Left colon (tissue), 2 donors: Measurements from ENCODE around the gene KRTAP9-7. TPM values are rescaled to one million over a fixed set of nuclear protein-coding genes. Genes with fewer than 3 reads are reported as not detected.
A peak's percentile ranks its signal among the peaks of the same experiment; 100 is the strongest.

Source experiments
- ATAC-seq: fragments of 200-7000 bp; cut with Tn5 transposase; one replicate; pipeline ENCODE4 v1.9.1; 2020; ENCODE audit warnings: mild to moderate bottlenecking, moderate library complexity
- DNase-seq, 2 donors: peaks; one replicate each; pipeline ENCODE4 v3.0.0-alpha.2; 2020
- intact Hi-C, 2 donors: fragments of 100-400 bp; cut with DNase I in 1 of 2; cut with micrococcal nuclease in 1 of 2; formaldehyde crosslinking; loops; one replicate each; pipeline versions ENCODE4 v1.11.2 to v1.14.0; 2022; cut with DNase I, micrococcal nuclease
- total RNA-seq, 2 donors: library from RNA; stranded (reverse); fragmentation: NEBNext Ultra II Directional; extraction: Animal tissue kit (Norgen Biotek cat#: 25700); gene quantifications; one replicate each; pipeline ENCODE4 v1.2.1, GENCODE V29; 2021
- donor health status: DM: no; HTN: no; CAD: no.
- donor health status: DM: yes; HTN: yes; CAD: no.

The KRTAP9-7 gene
- total RNA-seq, 2 donors from 2014 or later, result not detected

GRCh38 chr17:41311111-41311510 lies 35.6 kb downstream of the KRTAP9-7 start:
- DNase-seq (no peak), ATAC-seq (no peak)
- intact Hi-C loops, result no loop called here

DNA sequence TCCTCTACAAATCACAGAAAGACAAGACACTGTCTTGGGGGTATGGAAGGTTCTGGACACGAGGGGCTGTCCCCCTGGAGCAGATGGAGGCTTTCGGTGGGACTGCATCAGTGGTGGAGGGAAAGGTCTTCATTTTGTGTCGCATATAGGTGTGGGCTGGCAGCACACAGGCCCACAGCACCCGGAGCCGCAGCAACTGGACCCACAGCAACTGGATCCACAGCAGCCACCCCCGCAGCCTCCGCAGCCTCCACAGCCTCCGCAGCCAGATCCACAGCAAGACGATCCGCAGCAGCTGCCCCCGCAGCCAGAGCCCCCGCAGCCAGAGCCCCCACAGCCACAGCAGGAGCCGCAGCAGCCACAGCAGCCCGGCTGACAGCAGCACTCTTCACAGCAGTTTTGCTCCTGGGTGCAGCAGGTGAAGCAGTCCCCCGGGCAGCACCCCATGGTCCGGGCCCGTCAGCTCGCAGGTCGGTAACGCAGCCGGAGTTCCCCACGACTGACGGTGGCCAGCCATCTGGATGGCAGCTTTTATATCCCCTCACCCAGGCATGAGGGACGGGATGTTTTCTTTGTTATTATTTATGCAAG lies 39.8 kb downstream of the KRTAP9-7 start, which contains the start of gene KRTAP17-1:
KRTAP17-1 (minus strand) TSS at position 507 of the 591 bp plus-strand sequence; CDS start at position 447, 60 bp downstream.
- DNase-seq, result no peak
- no peak for ATAC-seq
- intact Hi-C loops, result no loop called here

DNA sequence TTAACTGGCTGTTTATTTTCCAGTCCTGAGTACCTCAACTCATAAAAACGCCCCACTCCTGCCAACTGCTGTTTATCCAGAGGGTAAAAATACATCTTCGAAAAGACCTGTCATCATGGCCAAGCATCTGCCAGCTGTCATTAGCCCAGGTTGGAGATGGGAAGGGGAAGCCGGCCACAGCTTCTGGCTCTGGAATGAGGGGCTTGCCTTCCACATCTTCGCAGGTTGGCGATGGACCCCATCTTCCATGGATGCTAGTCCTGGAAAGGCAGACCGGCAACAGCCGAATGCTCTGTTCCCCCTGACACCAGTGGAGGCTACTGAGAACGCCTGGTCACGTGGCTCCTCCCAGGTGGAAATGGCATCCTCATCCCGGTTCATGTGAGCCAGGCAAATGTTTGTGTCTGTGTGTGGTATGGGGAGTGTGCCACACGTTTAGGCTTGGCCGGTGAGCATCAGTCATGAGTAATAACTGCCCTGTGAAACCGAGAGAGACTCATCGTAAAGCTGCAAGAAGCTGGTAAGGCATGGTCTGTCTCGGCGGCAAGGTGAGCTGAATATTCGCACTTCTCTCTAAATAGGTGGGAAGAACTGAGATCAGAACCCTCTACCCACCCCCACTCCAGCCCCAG lies 40.4 kb downstream of the KRTAP9-7 start:
- intact Hi-C loops, result no loop called here
- ATAC-seq, result no peak

DNA sequence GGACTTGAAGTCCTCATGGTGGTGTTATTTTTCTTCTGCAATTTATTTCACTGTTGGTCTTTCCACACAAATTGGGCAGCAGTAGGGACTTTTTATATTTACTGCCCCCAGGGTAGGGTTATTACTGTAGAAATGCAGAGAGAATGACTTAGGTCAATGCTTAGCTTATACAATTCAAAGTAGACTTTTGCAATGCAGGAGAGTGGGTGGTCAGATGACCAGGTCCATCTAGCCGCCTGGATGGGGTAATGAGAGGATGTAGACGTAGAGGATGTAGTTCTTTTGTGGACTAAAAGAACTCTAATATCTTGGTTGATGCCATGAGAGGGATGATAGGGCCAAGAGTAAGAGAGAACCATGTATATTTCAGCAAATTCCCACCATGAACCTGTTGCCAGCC lies 42.7 kb downstream of the KRTAP9-7 start:
- ATAC-seq, result no peak
- no peak for DNase-seq
- intact Hi-C loops, result no loop called here

More for the DNA sequence above, 40.4 kb downstream of the KRTAP9-7 start:
- no peak for DNase-seq

- ATAC-seq (peak; percentile 66), DNase-seq (no peak)
- intact Hi-C loops, result no loop called here
These were observed 46.8 kb downstream of the KRTAP9-7 start for GRCh38 chr17:41322094-41322902.

GRCh38 chr17:41322903-41323895 lies 47.7 kb downstream of the KRTAP9-7 start:
- DNase-seq (no peak), ATAC-seq (no peak)
- intact Hi-C loops, result no loop called here

GRCh38 chr17:41324180-41325075 lies 48.9 kb downstream of the KRTAP9-7 start:
- intact Hi-C loops, result loop anchor here in 1 of 2 donors (5.0 kb wide), 1 partner anchor 417 kb away; no protein-coding TSS in a partner anchor
- DNase-seq (peak in 1 of 2 donors; percentile 40), ATAC-seq (peak; percentile 82)

GRCh38 chr17:41325126-41325525 lies 49.6 kb downstream of the KRTAP9-7 start:
- ATAC-seq (no peak), DNase-seq (no peak)
- intact Hi-C loops, result loop anchor here in 1 of 2 donors (5.0 kb wide), 1 partner anchor 418 kb away; no protein-coding TSS in a partner anchor

DNA sequence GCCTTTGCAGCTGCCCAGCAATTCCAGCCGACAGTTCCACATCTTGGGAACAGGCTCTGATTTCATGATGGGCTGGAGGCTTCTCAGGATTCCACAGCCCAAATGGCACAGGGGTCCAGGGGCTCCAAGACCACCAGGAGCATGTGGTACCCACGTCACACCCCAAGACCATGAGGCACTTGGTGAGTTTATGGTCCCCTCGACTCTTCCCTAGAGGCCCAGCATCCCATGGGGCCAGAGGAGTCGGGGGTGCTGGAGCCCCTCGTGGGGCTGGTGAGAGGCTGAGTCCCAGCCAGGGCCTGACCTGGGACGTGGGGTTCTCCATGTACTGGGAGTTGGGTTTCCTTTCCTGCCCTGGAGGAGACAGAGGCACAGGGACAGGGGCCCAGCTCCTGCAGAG lies 50.1 kb downstream of the KRTAP9-7 start:
- intact Hi-C loops, result loop anchor here in 1 of 2 donors (5.0 kb wide), 1 partner anchor 418 kb away; no protein-coding TSS in a partner anchor
- DNase-seq (no peak), ATAC-seq (no peak)

Other genes with a start within 250 kb of the KRTAP9-7 start
- not detected for gene KRTAP1-5, start 248.5 kb upstream of the KRTAP9-7 start, total RNA-seq
- not detected for gene KRTAP1-4, start 245.5 kb upstream of the KRTAP9-7 start, total RNA-seq
- gene KRTAP1-3, start 240.8 kb upstream of the KRTAP9-7 start, total RNA-seq, result not detected
- not detected for gene KRTAP1-1, start 234.2 kb upstream of the KRTAP9-7 start, total RNA-seq
- not detected for gene KRTAP2-1, start 228.4 kb upstream of the KRTAP9-7 start, total RNA-seq
- gene KRTAP2-2, start 220.5 kb upstream of the KRTAP9-7 start, total RNA-seq, result not detected
- gene KRTAP2-3, start 215.6 kb upstream of the KRTAP9-7 start, total RNA-seq, result not detected
- gene KRTAP2-4, start 209.8 kb upstream of the KRTAP9-7 start, total RNA-seq, result not detected
- not detected for gene KRTAP4-7, start 191.5 kb upstream of the KRTAP9-7 start, total RNA-seq
- gene KRTAP4-8, start 177.6 kb upstream of the KRTAP9-7 start, total RNA-seq, result not detected
- not detected for gene KRTAP4-16, start 173.5 kb upstream of the KRTAP9-7 start, total RNA-seq
- not detected for gene KRTAP4-9, start 170.3 kb upstream of the KRTAP9-7 start, total RNA-seq
- not detected for gene KRTAP4-11, start 157.3 kb upstream of the KRTAP9-7 start, total RNA-seq
- gene KRTAP4-12, start 151.5 kb upstream of the KRTAP9-7 start, total RNA-seq, result not detected
- gene KRTAP4-6, start 135.2 kb upstream of the KRTAP9-7 start, total RNA-seq, result not detected
- not detected for gene KRTAP4-5, start 125.9 kb upstream of the KRTAP9-7 start, total RNA-seq
- gene KRTAP4-4, start 115.0 kb upstream of the KRTAP9-7 start, total RNA-seq, result not detected
- gene KRTAP4-3, start 107.5 kb upstream of the KRTAP9-7 start, total RNA-seq, result not detected
- not detected for gene KRTAP4-2, start 97.5 kb upstream of the KRTAP9-7 start, total RNA-seq
- under 1 TPM in 1 of 2 donors, not detected in 1; 0.34 TPM for gene KRTAP4-1, start 90.8 kb upstream of the KRTAP9-7 start, total RNA-seq
- not detected for gene KRTAP9-1, start 85.8 kb upstream of the KRTAP9-7 start, total RNA-seq
- gene KRTAP9-2, start 49.0 kb upstream of the KRTAP9-7 start, total RNA-seq, result not detected
- gene KRTAP9-3, start 43.2 kb upstream of the KRTAP9-7 start, total RNA-seq, result not detected
- not detected for gene KRTAP9-8, start 37.7 kb upstream of the KRTAP9-7 start, total RNA-seq
- gene KRTAP9-4, start 26.0 kb upstream of the KRTAP9-7 start, total RNA-seq, result not detected
- gene KRTAP9-9, start 20.3 kb upstream of the KRTAP9-7 start, total RNA-seq, result not detected
- gene KRTAP9-6, start 10.3 kb upstream of the KRTAP9-7 start, total RNA-seq, result not detected
- not detected for gene KRTAP29-1, start 27.2 kb downstream of the KRTAP9-7 start, total RNA-seq
- gene KRTAP16-1, start 33.6 kb downstream of the KRTAP9-7 start, total RNA-seq, result not detected
- not detected for gene KRTAP17-1, start 40.0 kb downstream of the KRTAP9-7 start, total RNA-seq
- not detected for gene KRT33A, start 75.1 kb downstream of the KRTAP9-7 start, total RNA-seq
- gene KRT33B, start 94.1 kb downstream of the KRTAP9-7 start, total RNA-seq, result not detected
- gene KRT34, start 106.6 kb downstream of the KRTAP9-7 start, total RNA-seq, result under 1 TPM in 1 of 2 donors, not detected in 1; 0.20 TPM
- not detected for gene KRT31, start 121.9 kb downstream of the KRTAP9-7 start, total RNA-seq
- not detected for gene KRT37, start 148.9 kb downstream of the KRTAP9-7 start, total RNA-seq
- not detected for gene KRT38, start 165.3 kb downstream of the KRTAP9-7 start, total RNA-seq
- gene KRT32, start 191.7 kb downstream of the KRTAP9-7 start, total RNA-seq, result not detected
- not detected for gene KRT35, start 205.5 kb downstream of the KRTAP9-7 start, total RNA-seq
- gene KRT36, start 214.2 kb downstream of the KRTAP9-7 start, total RNA-seq, result under 1 TPM in 1 of 2 donors, not detected in 1; 0.27 TPM
- gene KRT13, start 229.9 kb downstream of the KRTAP9-7 start, total RNA-seq, result under 1 TPM in 1 of 2 donors, not detected in 1; 0.82 TPM
- 10 to 100 TPM in 1 of 2 donors, 1 to 10 TPM in 1; 6.8 to 30.9 TPM for gene KRT15, start 243.2 kb downstream of the KRTAP9-7 start, total RNA-seq